ENCODE results near the gene MYO1D.
A peak's percentile ranks its signal among the peaks of the same experiment; 100 is the strongest.
"Not testable (repeated sequence)": the region's sequence is repeated elsewhere in the genome, so short reads cannot be mapped to it uniquely, and the experiment has no call there.

The MYO1D gene

DNA sequence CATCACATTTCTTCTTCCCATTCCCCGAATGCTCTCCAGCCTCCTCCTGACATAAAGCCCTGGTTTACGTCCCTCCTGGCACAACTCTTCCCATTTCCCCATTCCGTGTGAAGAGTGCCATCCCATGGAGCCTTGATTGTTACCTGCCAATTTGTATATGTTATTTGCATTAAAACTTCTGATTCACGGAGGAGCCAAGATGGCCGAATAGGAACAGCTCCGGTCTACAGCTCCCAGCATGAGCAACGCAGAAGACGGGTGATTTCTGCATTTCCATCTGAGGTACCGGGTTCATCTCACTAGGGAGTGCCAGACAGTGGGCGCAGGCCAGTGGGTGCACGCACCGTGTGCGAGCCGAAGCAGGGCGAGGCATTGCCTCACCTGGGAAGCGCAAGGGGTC is 10.0 kb upstream of the MYO1D start:
- H3K4me3 ChIP-seq (ENCODE audit: low read length); H3K9ac ChIP-seq (ENCODE audit: low read depth, low read length); H3K27me3 ChIP-seq (ENCODE audit: insufficient read depth, low read length); H3K9me3 ChIP-seq (ENCODE audit: insufficient read depth, low read depth, low read length); H3K36me3 ChIP-seq (ENCODE audit: insufficient read depth, low read depth, low read length); H3K27ac ChIP-seq (ENCODE audit: low read length); H3K4me1 ChIP-seq (ENCODE audit: insufficient read depth, low read length): not testable (repeated sequence)

- Histone ChIP-seq H3K27me3 (ENCODE audit: insufficient read depth, low read length) (0 out of 2 replicates have a peak, but pooled peaks cover 3% of the 10 kb centered on the region), H3K9me3 (ENCODE audit: insufficient read depth, low read depth, low read length) (no peaks in the 10 kb centered on the region), H3K27ac (ENCODE audit: low read length) (no peak overlapping the region), H3K4me1 (ENCODE audit: insufficient read depth, low read length) (no peaks in the 10 kb centered on the region), H3K9ac (ENCODE audit: low read depth, low read length) (no peak overlapping the region), H3K36me3 (ENCODE audit: insufficient read depth, low read depth, low read length) (no peaks in the 10 kb centered on the region), H3K4me3 (ENCODE audit: low read length) (no peak overlapping the region)
These were observed 5.8 kb upstream of the MYO1D start for GRCh38 chr17:32882734-32883133.

DNA sequence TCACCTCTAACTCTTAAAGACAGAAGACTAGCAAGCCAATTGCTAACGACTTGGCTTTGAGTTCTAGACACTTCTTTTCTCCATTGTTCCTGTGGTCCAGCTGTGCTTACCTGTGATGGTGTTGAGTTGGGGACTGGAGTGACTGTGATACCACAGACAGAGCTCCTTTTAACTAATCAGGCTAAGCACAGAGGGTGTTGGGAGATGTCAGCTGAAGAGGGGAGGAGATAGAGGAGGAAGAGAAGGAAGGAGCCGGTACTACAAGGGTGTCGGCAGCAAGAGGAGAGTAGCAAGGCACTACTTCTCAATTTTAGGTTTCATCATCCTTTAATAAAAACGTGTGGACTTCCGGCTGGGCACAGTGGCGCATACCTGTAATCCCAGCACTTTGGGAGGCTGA is 5.1 kb upstream of the MYO1D start:
- no peak overlapping the region for H3K27ac ChIP-seq (ENCODE audit: low read length)
- 0 out of 2 replicates have a peak, but pooled peaks cover 4% of the 10 kb centered on the region for H3K27me3 ChIP-seq (ENCODE audit: insufficient read depth, low read length)
- no peak overlapping the region for H3K9ac ChIP-seq (ENCODE audit: low read depth, low read length)

DNA sequence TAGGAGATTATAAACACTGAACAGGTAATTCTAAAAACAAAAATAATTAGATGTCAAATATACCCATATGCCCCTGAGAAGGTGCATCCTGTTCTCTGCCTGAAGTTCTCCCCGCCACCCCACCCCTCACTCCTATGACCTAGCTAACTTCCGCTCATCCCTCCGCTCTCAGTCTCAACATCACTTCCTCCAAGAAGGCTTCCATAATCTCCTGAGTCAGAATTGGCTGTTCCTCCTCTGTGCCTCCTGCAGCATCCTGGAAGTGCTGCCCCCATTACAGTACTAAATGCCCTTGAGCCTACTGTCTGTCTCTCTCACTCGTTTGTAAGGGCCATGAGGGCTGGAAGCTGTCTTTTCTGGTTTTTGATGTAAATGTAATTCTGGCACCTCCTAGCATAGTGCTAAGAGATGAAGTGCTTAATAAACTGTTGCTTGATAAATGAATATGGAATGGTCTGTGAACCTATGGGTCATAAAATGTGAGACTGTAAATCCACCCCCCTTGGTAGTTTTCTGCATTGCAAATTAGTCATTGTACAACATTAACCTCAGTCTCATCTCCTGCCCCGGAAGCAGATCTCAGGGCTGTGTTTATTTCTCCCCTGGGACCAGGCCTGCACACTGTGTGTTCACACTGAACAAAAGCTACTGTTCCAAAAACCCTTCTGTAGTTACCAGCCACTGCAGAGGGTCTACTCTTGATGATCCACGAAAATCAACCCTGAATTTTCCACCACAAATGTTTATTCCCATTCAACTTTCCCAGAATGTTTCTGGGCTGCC is 3.9 kb upstream of the MYO1D start:
- Histone ChIP-seq H3K27ac (ENCODE audit: low read length) (no peak overlapping the region), H3K9me3 (ENCODE audit: insufficient read depth, low read depth, low read length) (no peaks in the 10 kb centered on the region), H3K9ac (ENCODE audit: low read depth, low read length) (no peak overlapping the region), H3K27me3 (ENCODE audit: insufficient read depth, low read length) (peaks cover 7% of the 10 kb centered on the region; the same call in 1 of the 2 replicates), H3K4me1 (ENCODE audit: insufficient read depth, low read length) (peaks cover under 1% of the 10 kb centered on the region; the same call in 1 of the 2 replicates), H3K36me3 (ENCODE audit: insufficient read depth, low read depth, low read length) (no peaks in the 10 kb centered on the region), H3K4me3 (ENCODE audit: low read length) (no peak overlapping the region)

More for the DNA sequence above, 5.1 kb upstream of the MYO1D start:
- H3K9me3 ChIP-seq (ENCODE audit: insufficient read depth, low read depth, low read length), result no peaks in the 10 kb centered on the region
- H3K4me3 ChIP-seq (ENCODE audit: low read length), result no peak overlapping the region
- H3K4me1 ChIP-seq (ENCODE audit: insufficient read depth, low read length), result no peaks in the 10 kb centered on the region
- H3K36me3 ChIP-seq (ENCODE audit: insufficient read depth, low read depth, low read length), result no peaks in the 10 kb centered on the region

- Histone ChIP-seq H3K4me3 (ENCODE audit: low read length) (no peak overlapping the region), H3K36me3 (ENCODE audit: insufficient read depth, low read depth, low read length) (no peaks in the 10 kb centered on the region), H3K27me3 (ENCODE audit: insufficient read depth, low read length) (peaks cover 18% of the 10 kb centered on the region; the same call in 1 of the 2 replicates), H3K9me3 (ENCODE audit: insufficient read depth, low read depth, low read length) (no peaks in the 10 kb centered on the region), H3K4me1 (ENCODE audit: insufficient read depth, low read length) (peaks cover 7% of the 10 kb centered on the region; the same call in 1 of the 2 replicates), H3K27ac (ENCODE audit: low read length) (no peak overlapping the region), H3K9ac (ENCODE audit: low read depth, low read length) (no peak overlapping the region)
These were observed 2.2 kb upstream of the MYO1D start for GRCh38 chr17:32879134-32879533.

GRCh38 chr17:32878211-32878610 is 1.3 kb upstream of the MYO1D start:
- Histone ChIP-seq H3K27me3 (ENCODE audit: insufficient read depth, low read length) (peaks cover 18% of the 10 kb centered on the region; the same call in 1 of the 2 replicates), H3K9ac (ENCODE audit: low read depth, low read length) (no peak overlapping the region), H3K4me3 (ENCODE audit: low read length) (no peak overlapping the region), H3K4me1 (ENCODE audit: insufficient read depth, low read length) (peaks cover 7% of the 10 kb centered on the region; the same call in 1 of the 2 replicates), H3K36me3 (ENCODE audit: insufficient read depth, low read depth, low read length) (no peaks in the 10 kb centered on the region), H3K9me3 (ENCODE audit: insufficient read depth, low read depth, low read length) (no peaks in the 10 kb centered on the region), H3K27ac (ENCODE audit: low read length) (no peak overlapping the region)

- H3K9me3 ChIP-seq (ENCODE audit: insufficient read depth, low read depth, low read length), result no peaks in the 10 kb centered on the region
- H3K36me3 ChIP-seq (ENCODE audit: insufficient read depth, low read depth, low read length), result no peaks in the 10 kb centered on the region
- peak overlapping the region; percentile 79 for H3K4me3 ChIP-seq (ENCODE audit: low read length)
- peak overlapping the region; percentile 71; the same call in 1 of the 2 replicates for H3K9ac ChIP-seq (ENCODE audit: low read depth, low read length)
- H3K4me1 ChIP-seq (ENCODE audit: insufficient read depth, low read length), result peaks cover 7% of the 10 kb centered on the region; the same call in 1 of the 2 replicates
- H3K27me3 ChIP-seq (ENCODE audit: insufficient read depth, low read length), result peaks cover 18% of the 10 kb centered on the region; the same call in 1 of the 2 replicates
- no peak overlapping the region for H3K27ac ChIP-seq (ENCODE audit: low read length)
These were observed 340 bp upstream of the MYO1D start for GRCh38 chr17:32877164-32877764.

DNA sequence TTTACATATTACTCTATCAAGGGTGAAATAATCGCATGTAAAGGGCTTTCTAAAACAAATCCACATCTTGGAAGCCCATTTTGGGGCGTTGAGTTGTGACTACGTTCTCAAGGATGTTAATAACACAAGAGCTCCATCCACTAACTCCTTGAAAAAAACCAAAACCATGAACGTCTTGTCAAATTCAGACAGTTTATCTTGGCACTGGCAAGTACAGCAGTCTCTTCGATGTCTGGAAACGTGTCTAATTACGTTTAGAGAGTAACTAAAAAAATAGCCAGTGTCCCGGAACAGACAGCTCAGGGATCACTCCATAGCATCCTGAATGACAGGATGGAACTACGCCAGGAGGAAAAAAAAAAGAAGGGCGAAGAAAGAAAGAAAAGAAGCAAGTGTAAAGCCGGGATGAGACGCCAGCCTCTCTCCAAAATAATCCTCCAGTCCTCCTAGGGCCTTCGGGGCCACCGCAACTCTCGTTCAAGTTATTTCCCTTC is 954 bp downstream of the MYO1D start:
- H3K27ac ChIP-seq (ENCODE audit: low read length), result no peak overlapping the region
- peak overlapping the region; percentile 79 for H3K4me3 ChIP-seq (ENCODE audit: low read length)
- H3K36me3 ChIP-seq (ENCODE audit: insufficient read depth, low read depth, low read length), result no peaks in the 10 kb centered on the region
- peaks cover 18% of the 10 kb centered on the region; the same call in 1 of the 2 replicates for H3K27me3 ChIP-seq (ENCODE audit: insufficient read depth, low read length)
- H3K9ac ChIP-seq (ENCODE audit: low read depth, low read length), result peak overlapping the region; percentile 68; the same call in 1 of the 2 replicates
- H3K9me3 ChIP-seq (ENCODE audit: insufficient read depth, low read depth, low read length), result no peaks in the 10 kb centered on the region
- H3K4me1 ChIP-seq (ENCODE audit: insufficient read depth, low read length), result peaks cover 7% of the 10 kb centered on the region; the same call in 1 of the 2 replicates

- Histone ChIP-seq H3K4me3 (ENCODE audit: low read length) (peak overlapping the region; percentile 79), H3K9ac (ENCODE audit: low read depth, low read length) (peak overlapping the region; percentile 68; the same call in 1 of the 2 replicates)
These were observed 1.6 kb downstream of the MYO1D start for GRCh38 chr17:32875230-32875917.

GRCh38 chr17:32873114-32873513 is 3.8 kb downstream of the MYO1D start:
- Histone ChIP-seq H3K27ac (ENCODE audit: low read length) (no peak overlapping the region), H3K4me1 (ENCODE audit: insufficient read depth, low read length) (peaks cover 7% of the 10 kb centered on the region; the same call in 1 of the 2 replicates), H3K9ac (ENCODE audit: low read depth, low read length) (no peak overlapping the region), H3K27me3 (ENCODE audit: insufficient read depth, low read length) (peaks cover 18% of the 10 kb centered on the region; the same call in 1 of the 2 replicates), H3K36me3 (ENCODE audit: insufficient read depth, low read depth, low read length) (no peaks in the 10 kb centered on the region), H3K9me3 (ENCODE audit: insufficient read depth, low read depth, low read length) (no peaks in the 10 kb centered on the region), H3K4me3 (ENCODE audit: low read length) (no peak overlapping the region)

More at GRCh38 chr17:32875230-32875917, 1.6 kb downstream of the MYO1D start:
- H3K9me3 ChIP-seq (ENCODE audit: insufficient read depth, low read depth, low read length), result no peaks in the 10 kb centered on the region
- H3K36me3 ChIP-seq (ENCODE audit: insufficient read depth, low read depth, low read length), result no peaks in the 10 kb centered on the region
- H3K4me1 ChIP-seq (ENCODE audit: insufficient read depth, low read length), result peaks cover 7% of the 10 kb centered on the region; the same call in 1 of the 2 replicates
- H3K27me3 ChIP-seq (ENCODE audit: insufficient read depth, low read length), result peaks cover 18% of the 10 kb centered on the region; the same call in 1 of the 2 replicates
- H3K27ac ChIP-seq (ENCODE audit: low read length), result no peak overlapping the region

DNA sequence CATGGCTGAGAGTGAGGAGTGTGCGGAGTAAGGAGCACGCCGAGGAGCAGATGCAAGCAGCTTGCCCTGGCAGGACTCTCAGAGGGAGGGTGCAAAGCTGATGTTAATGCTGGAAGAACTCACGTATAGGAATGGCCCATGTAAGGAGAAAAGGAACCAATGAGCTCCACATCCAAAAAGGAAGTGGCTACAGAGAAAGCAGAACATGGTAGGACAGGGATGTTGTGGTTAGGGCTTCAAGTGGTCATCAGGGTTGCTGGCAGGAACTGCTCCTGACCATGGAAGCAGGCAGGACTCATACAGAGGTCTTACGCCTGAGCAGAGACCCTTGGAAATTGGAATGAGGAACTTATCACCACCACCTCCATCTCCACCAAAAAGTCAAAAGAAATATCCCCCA is 5.2 kb downstream of the MYO1D start:
- Histone ChIP-seq H3K27me3 (ENCODE audit: insufficient read depth, low read length) (peaks cover 14% of the 10 kb centered on the region; the same call in 1 of the 2 replicates), H3K4me3 (ENCODE audit: low read length) (no peak overlapping the region), H3K4me1 (ENCODE audit: insufficient read depth, low read length) (peaks cover 7% of the 10 kb centered on the region; the same call in 1 of the 2 replicates), H3K27ac (ENCODE audit: low read length) (no peak overlapping the region), H3K36me3 (ENCODE audit: insufficient read depth, low read depth, low read length) (no peaks in the 10 kb centered on the region), H3K9me3 (ENCODE audit: insufficient read depth, low read depth, low read length) (no peaks in the 10 kb centered on the region), H3K9ac (ENCODE audit: low read depth, low read length) (no peak overlapping the region)

Measured in iPS-20b (cell line).